HEK293 (cell line): ENCODE measurements around the gene GGA1.

Source experiments
- BCL11A ChIP-seq: fragments of 450-650 bp; formaldehyde crosslinking; IDR thresholded peaks from 2 replicates; pipeline ENCODE4 v1.5.1; 2016; ENCODE audit warnings: low read depth, missing biosample characterization, missing genetic modification characterization
- BCL11B ChIP-seq: fragments of 450-650 bp; formaldehyde crosslinking; IDR thresholded peaks from 2 replicates; pipeline ENCODE4 v1.5.1; 2016; ENCODE audit warnings: low read depth, missing biosample characterization, missing genetic modification characterization
- KLF8 ChIP-seq: fragments of 450-650 bp; formaldehyde crosslinking; IDR thresholded peaks from 2 replicates; pipeline ENCODE4 v1.5.1; 2016; ENCODE audit warnings: missing biosample characterization, missing genetic modification characterization
- SCRT1 ChIP-seq: fragments of 450-650 bp; formaldehyde crosslinking; IDR thresholded peaks from 2 replicates; pipeline ENCODE4 v1.5.1; 2016; ENCODE audit warnings: missing biosample characterization, missing genetic modification characterization, borderline replicate concordance
- TRIM28 ChIP-seq: IDR thresholded peaks from 2 replicates; pipeline ENCODE4 v1.6.1; 2011; ENCODE audit warnings: low read length, control low read depth, borderline replicate concordance
- WT1 ChIP-seq: fragments of 450-650 bp; formaldehyde crosslinking; IDR thresholded peaks from 2 replicates; pipeline ENCODE4 v1.5.1; 2016; ENCODE audit warnings: missing biosample characterization, missing genetic modification characterization
- YY1 ChIP-seq: fragments of 450-650 bp; formaldehyde crosslinking; IDR thresholded peaks from 2 replicates; pipeline ENCODE4 v1.5.1; 2018; ENCODE audit warnings: missing biosample characterization, missing genetic modification characterization
- ZBTB21 ChIP-seq: fragments of 450-650 bp; formaldehyde crosslinking; IDR thresholded peaks from 2 replicates; pipeline ENCODE4 v1.5.1; 2017; ENCODE audit warnings: missing biosample characterization, missing genetic modification characterization
- ZBTB48 ChIP-seq: fragments of 450-650 bp; formaldehyde crosslinking; IDR thresholded peaks from 2 replicates; pipeline ENCODE4 v1.5.1; 2016; ENCODE audit warnings: missing biosample characterization, missing genetic modification characterization
- ZBTB7A ChIP-seq: fragments of 450-650 bp; formaldehyde crosslinking; IDR thresholded peaks from 2 replicates; pipeline ENCODE4 v1.5.1; 2016; ENCODE audit warnings: low read depth, missing biosample characterization, missing genetic modification characterization
- ZEB2 ChIP-seq: fragments of 450-650 bp; formaldehyde crosslinking; IDR thresholded peaks from 2 replicates; pipeline ENCODE4 v1.5.1; 2016; ENCODE audit warnings: missing biosample characterization, missing genetic modification characterization
- ZNF146 ChIP-seq: fragments of 450-650 bp; formaldehyde crosslinking; IDR thresholded peaks from 2 replicates; pipeline ENCODE4 v1.5.1; 2016; ENCODE audit warnings: missing biosample characterization, missing genetic modification characterization
- ZNF169 ChIP-seq: fragments of 450-650 bp; formaldehyde crosslinking; IDR thresholded peaks from 2 replicates; pipeline ENCODE4 v1.5.1; 2016; ENCODE audit warnings: missing biosample characterization, missing genetic modification characterization
- ZNF19 ChIP-seq: fragments of 450-650 bp; formaldehyde crosslinking; IDR thresholded peaks from 2 replicates; pipeline ENCODE4; 2016; ENCODE audit warnings: missing biosample characterization, missing genetic modification characterization, low read depth
- ZNF2 ChIP-seq: fragments of 450-650 bp; formaldehyde crosslinking; IDR thresholded peaks from 2 replicates; pipeline ENCODE4 v1.5.1; 2016; ENCODE audit warnings: missing biosample characterization, missing genetic modification characterization
- ZNF202 ChIP-seq: fragments of 450-650 bp; formaldehyde crosslinking; IDR thresholded peaks from 2 replicates; pipeline ENCODE4 v1.5.1; 2016; ENCODE audit warnings: missing biosample characterization, missing genetic modification characterization, borderline replicate concordance
- ZNF366 ChIP-seq: fragments of 450-650 bp; formaldehyde crosslinking; conservative IDR thresholded peaks from 2 replicates; pipeline ENCODE4 v1.5.1; 2016; ENCODE audit warnings: missing biosample characterization, missing genetic modification characterization
- ZNF426 ChIP-seq: fragments of 450-650 bp; formaldehyde crosslinking; IDR thresholded peaks from 2 replicates; pipeline ENCODE4 v1.5.1; 2017; ENCODE audit warnings: missing biosample characterization, missing genetic modification characterization, mild to moderate bottlenecking, inconsistent platforms, moderate library complexity
- ZNF544 ChIP-seq: fragments of 450-650 bp; formaldehyde crosslinking; IDR thresholded peaks from 2 replicates; pipeline ENCODE4 v1.5.0; 2017; ENCODE audit warnings: missing biosample characterization, missing genetic modification characterization
- ZNF561 ChIP-seq: fragments of 450-650 bp; IDR thresholded peaks from 2 replicates; pipeline ENCODE4 v1.5.1; 2018; ENCODE audit warnings: missing biosample characterization, missing genetic modification characterization, borderline replicate concordance
- ZNF571 ChIP-seq: fragments of 450-650 bp; formaldehyde crosslinking; IDR thresholded peaks from 2 replicates; pipeline ENCODE4 v1.5.0; 2017; ENCODE audit warnings: missing biosample characterization, missing genetic modification characterization
- ZNF624 ChIP-seq: fragments of 450-650 bp; formaldehyde crosslinking; IDR thresholded peaks from 2 replicates; pipeline ENCODE4 v1.5.1; 2017; ENCODE audit warnings: missing biosample characterization, missing genetic modification characterization
- ZNF629 ChIP-seq: fragments of 450-650 bp; formaldehyde crosslinking; IDR thresholded peaks from 2 replicates; pipeline ENCODE4 v1.5.1; 2017; ENCODE audit warnings: missing biosample characterization, missing genetic modification characterization
- TF ChIP-seq, protein P1 (sequence below): fragments of 450-650 bp; formaldehyde crosslinking; IDR thresholded peaks from 2 replicates; pipeline ENCODE4 v1.5.1; 2016; ENCODE audit warnings: missing biosample characterization, missing genetic modification characterization
- TF ChIP-seq, protein P2 (sequence below): fragments of 450-650 bp; formaldehyde crosslinking; IDR thresholded peaks from 2 replicates; pipeline ENCODE4 v1.5.1; 2016; ENCODE audit warnings: missing biosample characterization, missing genetic modification characterization
- TF ChIP-seq, protein P3 (sequence below): fragments of 450-650 bp; formaldehyde crosslinking; IDR thresholded peaks from 2 replicates; pipeline ENCODE4 v1.5.1; 2016; ENCODE audit warnings: missing biosample characterization, missing genetic modification characterization
- TF ChIP-seq, protein P4 (sequence below): fragments of 450-650 bp; IDR thresholded peaks from 2 replicates; pipeline ENCODE4 v1.5.1; 2018; ENCODE audit warnings: missing biosample characterization, missing genetic modification characterization
- TF ChIP-seq, protein P5 (sequence below): fragments of 450-650 bp; formaldehyde crosslinking; IDR thresholded peaks from 2 replicates; pipeline ENCODE4 v1.5.1; 2017; ENCODE audit warnings: missing biosample characterization, missing genetic modification characterization
- TF ChIP-seq, protein P6 (sequence below): fragments of 450-650 bp; formaldehyde crosslinking; IDR thresholded peaks from 2 replicates; pipeline ENCODE4 v1.5.1; 2016; ENCODE audit warnings: missing biosample characterization, missing genetic modification characterization
- TF ChIP-seq, protein P7 (sequence below): fragments of 450-650 bp; formaldehyde crosslinking; IDR thresholded peaks from 2 replicates; pipeline ENCODE4 v1.5.1; 2016; ENCODE audit warnings: missing biosample characterization, missing genetic modification characterization

GGA1 gene

DNA sequence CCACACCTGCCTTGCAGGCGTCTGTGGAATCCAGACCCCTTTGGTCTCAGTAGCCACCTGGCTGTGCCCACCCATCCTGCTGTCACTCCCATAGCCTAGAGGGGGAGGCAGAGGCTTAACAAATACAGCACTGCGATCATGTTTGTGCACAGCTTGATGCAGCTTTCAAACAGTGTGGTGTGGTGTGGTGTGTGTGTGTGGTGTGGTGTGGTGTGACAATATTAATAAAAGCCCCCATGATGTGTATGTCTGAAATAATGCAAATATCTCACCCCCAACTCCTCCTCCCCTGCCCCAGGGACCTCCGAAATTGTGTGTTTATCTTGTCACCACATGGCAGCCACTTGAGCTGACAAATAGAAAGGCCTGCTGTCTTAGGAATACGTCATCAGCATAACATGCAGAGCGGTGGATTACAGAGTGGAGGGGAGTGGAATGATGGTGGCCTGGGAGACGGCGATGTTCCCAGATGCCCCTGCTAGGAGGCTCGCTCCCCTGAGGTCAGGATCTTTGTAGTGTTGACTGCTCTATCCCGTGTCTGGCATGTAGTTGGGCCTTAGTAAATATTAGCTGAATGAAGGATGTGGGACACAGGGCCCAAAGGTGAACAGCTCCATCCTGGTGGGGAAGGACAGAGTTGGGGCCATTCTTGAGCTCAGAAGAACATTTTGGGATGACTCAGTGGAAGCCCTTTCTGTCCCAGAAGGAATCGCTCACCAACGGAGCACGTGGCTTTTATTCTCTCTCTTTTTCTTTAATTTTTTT, 52.7 kb downstream of the GGA1 start (continued):
- TF ChIP-seq TRIM28 (peak; percentile 84; the same call in 1 of the 2 replicates), ZNF146 (tag by site-specific recombination) (no peak), ZBTB48 (tag by site-specific recombination) (peak; percentile 55; the same call in 1 of the 2 replicates), ZNF571 (tag by site-specific recombination) (no peak), ZBTB7A (no peak), ZNF202 (tag by site-specific recombination) (no peak), WT1 (tag by site-specific recombination) (peak; percentile 85), YY1 (tag by site-specific recombination) (peak; percentile 40; the same call in 1 of the 2 replicates), ZNF366 (tag by site-specific recombination) (peak; percentile 90), ZEB2 (tag by site-specific recombination) (peak; percentile 91), BCL11B (tag by site-specific recombination) (no peak), BCL11A (peak; percentile 44; the same call in 1 of the 2 replicates), ZNF19 (tag by site-specific recombination) (no peak), ZBTB21 (tag by site-specific recombination) (peak; percentile 91), ZNF544 (tag by site-specific recombination) (no peak), ZNF624 (tag by site-specific recombination) (no peak), KLF8 (peak; percentile 65; the same call in 1 of the 2 replicates), ZNF561 (peak; percentile 77), SCRT1 (tag by site-specific recombination) (no peak), ZNF629 (tag by site-specific recombination) (peak; percentile 96), ZNF169 (tag by site-specific recombination) (no peak), ZNF426 (no peak), ZNF2 (peak; percentile 58; the same call in 1 of the 2 replicates)
- TF ChIP-seq, protein P1, sequence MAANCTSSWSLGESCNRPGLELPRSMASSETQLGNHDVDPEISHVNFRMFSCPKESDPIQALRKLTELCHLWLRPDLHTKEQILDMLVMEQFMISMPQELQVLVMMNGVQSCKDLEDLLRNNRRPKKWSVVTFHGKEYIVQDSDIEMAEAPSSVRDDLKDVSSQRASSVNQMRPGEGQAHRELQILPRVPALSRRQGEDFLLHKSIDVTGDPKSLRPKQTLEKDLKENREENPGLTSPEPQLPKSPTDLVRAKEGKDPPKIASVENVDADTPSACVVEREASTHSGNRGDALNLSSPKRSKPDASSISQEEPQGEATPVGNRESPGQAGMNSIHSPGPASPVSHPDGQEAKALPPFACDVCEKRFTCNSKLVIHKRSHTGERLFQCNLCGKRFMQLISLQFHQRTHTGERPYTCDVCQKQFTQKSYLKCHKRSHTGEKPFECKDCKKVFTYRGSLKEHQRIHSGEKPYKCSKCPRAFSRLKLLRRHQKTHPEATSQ (tag by site-specific recombination), result no peak
- TF ChIP-seq, protein P2, sequence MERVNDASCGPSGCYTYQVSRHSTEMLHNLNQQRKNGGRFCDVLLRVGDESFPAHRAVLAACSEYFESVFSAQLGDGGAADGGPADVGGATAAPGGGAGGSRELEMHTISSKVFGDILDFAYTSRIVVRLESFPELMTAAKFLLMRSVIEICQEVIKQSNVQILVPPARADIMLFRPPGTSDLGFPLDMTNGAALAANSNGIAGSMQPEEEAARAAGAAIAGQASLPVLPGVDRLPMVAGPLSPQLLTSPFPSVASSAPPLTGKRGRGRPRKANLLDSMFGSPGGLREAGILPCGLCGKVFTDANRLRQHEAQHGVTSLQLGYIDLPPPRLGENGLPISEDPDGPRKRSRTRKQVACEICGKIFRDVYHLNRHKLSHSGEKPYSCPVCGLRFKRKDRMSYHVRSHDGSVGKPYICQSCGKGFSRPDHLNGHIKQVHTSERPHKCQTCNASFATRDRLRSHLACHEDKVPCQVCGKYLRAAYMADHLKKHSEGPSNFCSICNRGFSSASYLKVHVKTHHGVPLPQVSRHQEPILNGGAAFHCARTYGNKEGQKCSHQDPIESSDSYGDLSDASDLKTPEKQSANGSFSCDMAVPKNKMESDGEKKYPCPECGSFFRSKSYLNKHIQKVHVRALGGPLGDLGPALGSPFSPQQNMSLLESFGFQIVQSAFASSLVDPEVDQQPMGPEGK (tag by site-specific recombination), result peak; percentile 91
- TF ChIP-seq, protein P3, sequence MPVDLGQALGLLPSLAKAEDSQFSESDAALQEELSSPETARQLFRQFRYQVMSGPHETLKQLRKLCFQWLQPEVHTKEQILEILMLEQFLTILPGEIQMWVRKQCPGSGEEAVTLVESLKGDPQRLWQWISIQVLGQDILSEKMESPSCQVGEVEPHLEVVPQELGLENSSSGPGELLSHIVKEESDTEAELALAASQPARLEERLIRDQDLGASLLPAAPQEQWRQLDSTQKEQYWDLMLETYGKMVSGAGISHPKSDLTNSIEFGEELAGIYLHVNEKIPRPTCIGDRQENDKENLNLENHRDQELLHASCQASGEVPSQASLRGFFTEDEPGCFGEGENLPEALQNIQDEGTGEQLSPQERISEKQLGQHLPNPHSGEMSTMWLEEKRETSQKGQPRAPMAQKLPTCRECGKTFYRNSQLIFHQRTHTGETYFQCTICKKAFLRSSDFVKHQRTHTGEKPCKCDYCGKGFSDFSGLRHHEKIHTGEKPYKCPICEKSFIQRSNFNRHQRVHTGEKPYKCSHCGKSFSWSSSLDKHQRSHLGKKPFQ (tag by site-specific recombination), result peak; percentile 69; the same call in 1 of the 2 replicates
- TF ChIP-seq, protein P4, sequence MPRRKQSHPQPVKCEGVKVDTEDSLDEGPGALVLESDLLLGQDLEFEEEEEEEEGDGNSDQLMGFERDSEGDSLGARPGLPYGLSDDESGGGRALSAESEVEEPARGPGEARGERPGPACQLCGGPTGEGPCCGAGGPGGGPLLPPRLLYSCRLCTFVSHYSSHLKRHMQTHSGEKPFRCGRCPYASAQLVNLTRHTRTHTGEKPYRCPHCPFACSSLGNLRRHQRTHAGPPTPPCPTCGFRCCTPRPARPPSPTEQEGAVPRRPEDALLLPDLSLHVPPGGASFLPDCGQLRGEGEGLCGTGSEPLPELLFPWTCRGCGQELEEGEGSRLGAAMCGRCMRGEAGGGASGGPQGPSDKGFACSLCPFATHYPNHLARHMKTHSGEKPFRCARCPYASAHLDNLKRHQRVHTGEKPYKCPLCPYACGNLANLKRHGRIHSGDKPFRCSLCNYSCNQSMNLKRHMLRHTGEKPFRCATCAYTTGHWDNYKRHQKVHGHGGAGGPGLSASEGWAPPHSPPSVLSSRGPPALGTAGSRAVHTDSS (tag by site-specific recombination), result no peak
- TF ChIP-seq, protein P5, sequence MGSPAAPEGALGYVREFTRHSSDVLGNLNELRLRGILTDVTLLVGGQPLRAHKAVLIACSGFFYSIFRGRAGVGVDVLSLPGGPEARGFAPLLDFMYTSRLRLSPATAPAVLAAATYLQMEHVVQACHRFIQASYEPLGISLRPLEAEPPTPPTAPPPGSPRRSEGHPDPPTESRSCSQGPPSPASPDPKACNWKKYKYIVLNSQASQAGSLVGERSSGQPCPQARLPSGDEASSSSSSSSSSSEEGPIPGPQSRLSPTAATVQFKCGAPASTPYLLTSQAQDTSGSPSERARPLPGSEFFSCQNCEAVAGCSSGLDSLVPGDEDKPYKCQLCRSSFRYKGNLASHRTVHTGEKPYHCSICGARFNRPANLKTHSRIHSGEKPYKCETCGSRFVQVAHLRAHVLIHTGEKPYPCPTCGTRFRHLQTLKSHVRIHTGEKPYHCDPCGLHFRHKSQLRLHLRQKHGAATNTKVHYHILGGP (tag by site-specific recombination), result no peak
- TF ChIP-seq, protein P6, sequence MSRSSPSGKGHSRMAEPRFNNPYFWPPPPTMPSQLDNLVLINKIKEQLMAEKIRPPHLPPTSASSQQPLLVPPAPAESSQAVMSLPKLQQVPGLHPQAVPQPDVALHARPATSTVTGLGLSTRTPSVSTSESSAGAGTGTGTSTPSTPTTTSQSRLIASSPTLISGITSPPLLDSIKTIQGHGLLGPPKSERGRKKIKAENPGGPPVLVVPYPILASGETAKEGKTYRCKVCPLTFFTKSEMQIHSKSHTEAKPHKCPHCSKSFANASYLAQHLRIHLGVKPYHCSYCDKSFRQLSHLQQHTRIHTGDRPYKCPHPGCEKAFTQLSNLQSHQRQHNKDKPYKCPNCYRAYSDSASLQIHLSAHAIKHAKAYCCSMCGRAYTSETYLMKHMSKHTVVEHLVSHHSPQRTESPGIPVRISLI (tag by site-specific recombination), result peak; percentile 95
- TF ChIP-seq, protein P7, sequence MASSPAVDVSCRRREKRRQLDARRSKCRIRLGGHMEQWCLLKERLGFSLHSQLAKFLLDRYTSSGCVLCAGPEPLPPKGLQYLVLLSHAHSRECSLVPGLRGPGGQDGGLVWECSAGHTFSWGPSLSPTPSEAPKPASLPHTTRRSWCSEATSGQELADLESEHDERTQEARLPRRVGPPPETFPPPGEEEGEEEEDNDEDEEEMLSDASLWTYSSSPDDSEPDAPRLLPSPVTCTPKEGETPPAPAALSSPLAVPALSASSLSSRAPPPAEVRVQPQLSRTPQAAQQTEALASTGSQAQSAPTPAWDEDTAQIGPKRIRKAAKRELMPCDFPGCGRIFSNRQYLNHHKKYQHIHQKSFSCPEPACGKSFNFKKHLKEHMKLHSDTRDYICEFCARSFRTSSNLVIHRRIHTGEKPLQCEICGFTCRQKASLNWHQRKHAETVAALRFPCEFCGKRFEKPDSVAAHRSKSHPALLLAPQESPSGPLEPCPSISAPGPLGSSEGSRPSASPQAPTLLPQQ, result peak; percentile 64; the same call in 1 of the 2 replicates
